GM12891 (cell line): Measurements from ENCODE around the gene HOXB1.

Experiments
- DNase-seq: peaks from one replicate; pipeline ENCODE4 v3.0.0; 2011; ENCODE audit warnings: low spot score; ENCODE audit not compliant: insufficient read length
- FAIRE-seq: peaks from 2 replicates; lab custom pipeline; 2011; peaks lifted over from hg19 to GRCh38; lab: Jason Lieb, UNC
- PAX5 ChIP-seq: IDR thresholded peaks from 2 replicates; pipeline ENCODE4 v1.6.1; 2011; ENCODE audit warnings: low read length, moderate library complexity, mild to moderate bottlenecking; ENCODE audit not compliant: insufficient read depth, severe bottlenecking
- POLR2A ChIP-seq: IDR thresholded peaks from 2 replicates; pipeline ENCODE4 v1.6.1; 2011; ENCODE audit warnings: low read depth, low read length, control low read depth
- POLR2AphosphoS5 ChIP-seq: IDR thresholded peaks from 2 replicates; pipeline ENCODE4 v1.6.1; 2011; ENCODE audit warnings: low read depth, low read length, control low read depth
- POU2F2 ChIP-seq: IDR thresholded peaks from 2 replicates; pipeline ENCODE4 v1.6.1; 2011; ENCODE audit warnings: low read depth, mild to moderate bottlenecking, control low read depth, low read length, moderate library complexity
- SPI1 ChIP-seq: IDR thresholded peaks from 2 replicates; pipeline ENCODE4 v1.6.1; 2011; ENCODE audit warnings: low read depth, low read length, control low read depth
- TAF1 ChIP-seq: IDR thresholded peaks from 2 replicates; pipeline ENCODE4 v1.6.1; 2011; ENCODE audit warnings: low read depth, low read length, control low read depth

The HOXB1 gene

DNA sequence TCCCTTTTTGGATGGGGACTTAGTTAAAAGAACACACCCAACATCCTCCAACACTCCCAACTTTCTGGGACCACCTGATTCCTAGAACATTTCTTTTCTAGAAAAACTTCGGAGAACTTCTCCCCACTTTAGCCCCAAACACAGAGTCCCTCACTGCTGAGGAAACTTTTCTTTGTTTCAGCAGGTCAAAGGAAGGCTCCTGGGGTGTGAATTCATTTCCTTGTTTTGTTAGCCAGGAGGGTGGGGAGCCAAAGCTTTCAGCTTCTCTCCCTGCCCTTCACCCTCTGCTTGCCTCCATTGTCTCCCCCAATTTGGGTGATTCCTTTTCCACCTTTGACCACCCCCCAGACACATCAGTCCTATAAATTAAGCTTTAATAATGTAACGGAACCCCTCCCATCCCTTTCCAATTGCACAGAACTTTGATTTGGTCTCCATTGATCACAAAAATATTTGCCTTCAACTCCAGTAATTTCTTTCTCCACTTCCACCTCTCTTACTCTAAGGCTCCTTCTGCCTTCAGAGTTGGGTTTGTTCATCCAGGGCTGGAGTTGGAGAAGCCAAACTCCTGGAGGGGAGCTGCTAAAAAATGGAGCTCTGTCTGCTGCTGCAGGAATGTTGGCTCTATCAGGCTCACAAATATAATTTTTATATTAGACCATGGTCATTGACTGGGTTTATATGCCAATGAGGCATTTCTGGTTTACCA is 37.0 kb upstream of the HOXB1 start:
- FAIRE-seq: no peak
- DNase-seq: no peak
- TF ChIP-seq POLR2A (no peak), POU2F2 (no peak), SPI1 (no peak), PAX5 (no peak), TAF1 (no peak), POLR2AphosphoS5 (no peak)

- FAIRE-seq (no peak), DNase-seq (no peak)
- TF ChIP-seq POLR2AphosphoS5 (no peak), PAX5 (no peak), POLR2A (no peak), SPI1 (no peak), TAF1 (no peak), POU2F2 (no peak)
Measured at GRCh38 chr17:48567209-48567608, 36.4 kb upstream of the HOXB1 start.

DNA sequence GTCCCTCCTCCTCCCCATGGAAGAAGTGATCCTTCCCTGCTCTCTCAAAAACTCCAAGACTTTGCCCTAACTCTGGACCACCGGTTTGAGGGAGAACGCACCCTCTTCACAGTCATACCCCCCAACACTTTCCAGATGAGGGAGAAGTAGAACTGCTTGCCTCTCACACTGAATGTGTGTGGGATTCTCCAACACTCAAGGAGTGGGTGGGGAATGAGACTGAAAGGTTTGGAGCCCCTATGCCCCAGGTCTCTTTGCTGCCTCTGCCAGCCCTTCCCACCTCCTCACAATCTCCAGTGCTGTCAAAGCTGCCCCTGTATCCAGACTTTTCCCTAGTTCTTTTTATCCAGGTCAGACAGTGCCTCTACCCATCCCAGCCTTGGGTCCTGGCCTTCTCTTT is 35.9 kb upstream of the HOXB1 start:
- DNase-seq (no peak), FAIRE-seq (no peak)
- TF ChIP-seq POU2F2: no peak
- TF ChIP-seq PAX5: no peak
- TF ChIP-seq POLR2AphosphoS5: no peak
- no peak for TF ChIP-seq SPI1
- no peak for TF ChIP-seq POLR2A
- no peak for TF ChIP-seq TAF1

DNA sequence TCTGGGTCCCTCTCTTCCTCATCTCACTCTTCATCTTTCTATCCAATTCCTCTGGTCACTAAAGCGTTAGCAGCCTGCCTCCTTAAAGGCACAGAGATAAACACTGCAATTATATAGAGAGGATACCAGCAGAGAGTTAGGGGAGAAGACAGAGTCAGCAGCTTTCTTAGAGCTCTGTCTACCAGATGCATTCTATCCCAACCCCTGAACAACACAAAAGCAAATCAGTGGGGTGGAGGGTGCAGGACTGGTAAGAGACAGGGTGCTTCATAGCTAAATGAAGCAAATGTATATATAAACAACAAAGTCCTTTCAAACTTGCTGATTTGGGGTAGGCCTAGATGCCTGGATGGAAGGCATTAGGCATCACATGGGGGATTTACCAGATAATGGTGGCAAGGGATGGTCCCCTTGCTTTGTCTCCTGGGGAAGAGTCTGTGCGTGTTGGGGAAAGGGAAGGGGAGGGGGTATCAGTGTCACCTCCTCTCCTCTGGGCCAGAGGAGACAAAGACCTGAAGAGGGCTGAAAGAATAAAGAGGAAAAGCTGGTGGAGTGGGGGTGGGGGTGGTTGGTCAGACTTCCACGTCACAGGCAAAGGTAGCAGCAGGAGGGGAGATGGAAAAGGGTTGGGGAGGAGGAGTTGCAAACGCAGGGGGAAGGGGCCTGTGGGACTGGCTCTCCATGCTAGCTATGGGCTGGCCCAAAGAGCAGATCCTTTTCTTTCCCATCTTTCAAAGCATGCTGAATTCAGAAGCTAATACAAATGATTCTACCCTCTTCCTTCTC is 35.3 kb upstream of the HOXB1 start:
- FAIRE-seq (no peak), DNase-seq (no peak)
- TF ChIP-seq POLR2AphosphoS5 (no peak), SPI1 (no peak), PAX5 (no peak), POLR2A (no peak), POU2F2 (no peak), TAF1 (no peak)

DNA sequence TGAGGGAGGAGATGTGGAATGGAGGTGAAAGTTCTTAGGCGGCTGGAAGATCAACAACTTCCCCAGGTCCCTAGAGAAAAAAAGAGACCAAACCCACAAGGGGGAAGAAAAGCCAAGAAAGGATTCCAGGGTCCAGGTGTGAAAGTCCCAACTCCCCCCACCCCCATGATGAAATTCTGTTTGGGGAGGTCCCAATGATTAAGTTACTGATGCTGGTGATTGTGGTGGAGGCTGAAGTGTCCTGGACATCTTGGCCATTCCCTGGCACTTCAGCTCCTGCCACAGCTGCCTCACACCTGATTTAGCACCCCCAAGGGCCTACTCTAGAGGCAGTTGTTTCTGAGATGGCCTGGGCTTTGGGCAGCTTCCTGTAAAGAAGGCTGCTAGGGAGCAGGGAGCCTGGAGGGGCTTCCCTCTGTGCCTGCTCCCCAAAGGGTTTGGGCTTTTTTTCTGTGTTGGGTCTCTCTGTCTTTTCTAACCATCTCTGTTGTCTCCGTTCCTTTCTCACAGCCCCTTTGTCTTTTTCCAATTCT is 34.3 kb upstream of the HOXB1 start:
- FAIRE-seq (no peak), DNase-seq (no peak)
- TF ChIP-seq TAF1: no peak
- TF ChIP-seq POU2F2: no peak
- no peak for TF ChIP-seq SPI1
- no peak for TF ChIP-seq PAX5
- TF ChIP-seq POLR2AphosphoS5: no peak
- TF ChIP-seq POLR2A: no peak

DNA sequence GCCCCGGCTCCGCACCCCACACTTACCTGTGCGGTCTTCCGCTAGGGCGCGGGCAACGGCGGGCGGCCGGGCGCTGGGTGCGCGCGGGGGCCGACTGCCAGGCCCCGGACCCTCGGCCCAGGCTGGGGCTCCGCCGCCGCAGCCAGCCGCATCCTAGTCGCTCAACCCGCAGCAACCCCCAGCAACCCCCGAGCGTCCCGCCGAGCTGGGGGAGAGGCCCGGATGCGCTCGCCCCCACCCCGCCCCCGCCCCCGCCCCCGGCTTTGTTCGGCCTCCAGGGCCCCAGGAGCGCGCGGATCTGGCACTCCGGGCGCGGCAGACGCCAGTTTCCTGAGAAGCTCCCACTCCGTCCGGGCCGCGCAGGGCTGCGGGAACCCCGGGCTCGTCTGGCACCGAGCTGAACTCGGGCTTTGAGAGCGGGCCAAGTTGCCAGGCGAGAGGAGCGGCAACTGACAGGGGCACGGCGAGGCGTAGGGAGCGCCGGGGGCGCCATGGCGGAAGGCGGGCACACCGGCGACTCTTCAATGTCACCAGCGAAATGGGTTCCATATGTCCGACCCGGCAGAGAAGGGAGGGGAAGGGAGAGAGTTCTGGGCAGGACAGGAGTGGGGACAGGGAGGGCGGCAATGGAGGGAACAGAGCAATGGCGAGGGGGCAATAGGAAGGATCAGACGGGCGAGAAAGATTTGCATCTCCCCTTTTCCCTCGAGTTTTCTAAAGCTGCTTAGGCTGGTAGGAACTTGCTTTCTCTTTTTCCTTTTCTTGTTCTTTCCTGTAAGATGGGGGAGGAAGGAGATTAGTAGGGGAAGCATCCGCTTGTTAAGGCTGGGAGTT is 33.6 kb upstream of the HOXB1 start:
- DNase-seq (no peak), FAIRE-seq (no peak)
- no peak for TF ChIP-seq SPI1
- TF ChIP-seq TAF1: no peak

GRCh38 chr17:48563867-48564187 is 33.0 kb upstream of the HOXB1 start:
- DNase-seq (no peak), FAIRE-seq (no peak)
- TF ChIP-seq PAX5: no peak
- TF ChIP-seq POLR2AphosphoS5: no peak
- no peak for TF ChIP-seq TAF1
- TF ChIP-seq SPI1: no peak
- no peak for TF ChIP-seq POU2F2
- no peak for TF ChIP-seq POLR2A

DNA sequence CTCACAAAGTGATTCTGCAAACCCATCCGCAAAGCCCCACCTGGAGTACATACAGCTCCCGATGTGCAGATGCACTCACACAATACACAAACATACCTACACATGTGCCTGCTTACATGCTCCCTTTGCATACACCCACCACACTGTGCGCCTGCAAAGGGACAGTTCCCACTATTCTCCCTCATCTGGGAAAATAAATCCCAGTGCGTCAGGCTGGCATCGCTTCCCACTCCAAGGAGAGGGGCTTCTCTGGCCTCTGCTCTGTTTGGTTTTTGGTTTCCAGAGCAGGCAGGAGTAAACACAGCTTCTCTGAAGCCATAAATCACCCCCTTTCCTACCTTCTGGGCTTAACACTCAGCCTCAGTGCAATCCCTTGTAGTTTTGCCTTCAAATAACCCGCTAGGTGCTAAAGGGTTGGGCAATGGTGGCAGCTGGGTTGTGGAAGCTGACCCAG is 32.6 kb upstream of the HOXB1 start:
- TF ChIP-seq TAF1: no peak
- TF ChIP-seq POU2F2: no peak
- no peak for TF ChIP-seq SPI1
- TF ChIP-seq POLR2A: no peak
- TF ChIP-seq POLR2AphosphoS5: no peak
- TF ChIP-seq PAX5: no peak
- DNase-seq (no peak), FAIRE-seq (no peak)

GRCh38 chr17:48562934-48563333 is 32.1 kb upstream of the HOXB1 start:
- FAIRE-seq (no peak), DNase-seq (no peak)
- TF ChIP-seq POU2F2 (no peak), TAF1 (no peak), PAX5 (no peak), POLR2AphosphoS5 (no peak), POLR2A (no peak), SPI1 (no peak)
